HPDE6-E6E7 (cell line): ENCODE results near the gene SLC22A23.

ENCODE experiments used
- DNase-seq: peaks from one replicate; pipeline ENCODE4 v3.0.0; 2011; ENCODE audit warnings: missing footprints; ENCODE audit errors: extremely low spot score

The SLC22A23 gene

GRCh38 chr6:3227363-3228045 lies 229.3 kb downstream of the SLC22A23 start, which contains the start of gene TUBB2B:
TSS of gene TUBB2B (minus strand) at chr6:3227653. CDS start at chr6:3227543, 110 bp downstream.
- no peak for DNase-seq

DNA sequence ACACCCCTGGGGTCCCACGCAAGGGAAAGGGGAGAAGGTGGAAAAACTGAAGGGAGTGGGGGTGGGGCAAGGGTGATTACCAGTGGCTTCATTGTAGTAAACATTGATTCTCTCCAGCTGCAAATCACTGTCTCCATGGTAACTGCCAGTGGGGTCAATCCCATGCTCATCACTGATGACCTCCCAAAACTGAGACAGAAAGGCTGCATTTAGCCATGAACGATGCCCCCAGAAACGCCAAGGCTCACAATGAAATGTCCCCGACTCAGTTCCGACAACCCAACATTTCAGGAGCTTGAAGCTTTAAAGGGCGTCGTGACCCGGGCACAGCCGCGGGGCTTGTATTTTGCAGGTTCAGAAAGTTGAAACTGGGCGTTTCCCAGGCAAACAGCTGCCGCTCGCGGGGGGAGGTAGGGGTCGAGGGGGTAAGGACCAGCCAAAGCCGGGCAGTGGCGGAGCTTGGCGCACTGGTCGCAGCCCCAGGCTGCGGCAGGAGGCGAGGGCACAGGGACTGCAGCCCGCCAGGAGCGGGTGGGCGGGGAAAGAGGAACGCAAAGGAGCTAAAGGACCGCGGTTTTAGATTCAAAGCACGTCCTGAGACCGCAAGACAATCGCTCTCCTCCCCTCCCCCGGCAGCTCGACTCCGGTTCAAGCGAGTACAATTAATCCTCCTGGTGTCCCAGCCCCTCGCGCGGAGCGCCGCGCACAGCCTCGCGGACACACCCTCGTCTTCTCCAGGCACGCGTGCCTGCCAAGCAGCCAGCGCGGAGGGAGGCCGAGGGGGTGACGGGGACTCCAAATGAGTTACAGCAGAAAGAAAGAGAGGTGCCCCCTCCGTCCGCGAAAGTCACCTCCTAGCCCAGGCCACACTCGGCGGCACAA lies 230.1 kb downstream of the SLC22A23 start:
- DNase-seq = no peak

- DNase-seq = no peak
Observed at GRCh38 chr6:3226042-3226441, 230.8 kb downstream of the SLC22A23 start.

- no peak for DNase-seq
Observed at GRCh38 chr6:3222506-3223038, 234.3 kb downstream of the SLC22A23 start.

GRCh38 chr6:3221578-3221977 lies 235.3 kb downstream of the SLC22A23 start:
- DNase-seq = no peak

DNA sequence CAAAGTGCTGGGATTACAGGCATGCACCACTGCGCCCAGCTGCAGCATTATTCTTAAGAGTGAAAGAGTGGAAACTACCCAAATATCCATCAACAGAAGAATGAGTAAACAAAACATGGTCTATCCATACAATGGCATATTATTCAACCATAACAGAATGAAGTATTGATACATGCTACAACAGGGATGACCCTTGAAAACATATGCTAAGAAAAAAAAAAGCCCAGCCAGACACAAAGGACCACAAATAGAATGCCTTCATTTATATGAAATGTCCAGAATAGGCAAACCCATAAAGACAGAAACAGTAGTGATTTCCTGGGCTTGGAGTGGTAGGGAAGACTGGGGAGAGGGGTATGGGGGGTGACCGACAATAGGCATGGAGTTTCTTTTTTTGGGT lies 236.5 kb downstream of the SLC22A23 start:
- DNase-seq = no peak
